GM03348 (cell line): ENCODE results near the gene DNAJC12.
"Not testable (repeated sequence)": the region's sequence is repeated elsewhere in the genome, so short reads cannot be mapped to it uniquely, and the experiment has no call there.

Source experiments
- DNase-seq: peaks from one replicate; pipeline ENCODE4 v3.0.0; 2012; ENCODE audit warnings: low spot score

DNAJC12 gene

GRCh38 chr10:67792653-67793052 is 45.3 kb downstream of the DNAJC12 start:
- DNase-seq = no peak

DNA sequence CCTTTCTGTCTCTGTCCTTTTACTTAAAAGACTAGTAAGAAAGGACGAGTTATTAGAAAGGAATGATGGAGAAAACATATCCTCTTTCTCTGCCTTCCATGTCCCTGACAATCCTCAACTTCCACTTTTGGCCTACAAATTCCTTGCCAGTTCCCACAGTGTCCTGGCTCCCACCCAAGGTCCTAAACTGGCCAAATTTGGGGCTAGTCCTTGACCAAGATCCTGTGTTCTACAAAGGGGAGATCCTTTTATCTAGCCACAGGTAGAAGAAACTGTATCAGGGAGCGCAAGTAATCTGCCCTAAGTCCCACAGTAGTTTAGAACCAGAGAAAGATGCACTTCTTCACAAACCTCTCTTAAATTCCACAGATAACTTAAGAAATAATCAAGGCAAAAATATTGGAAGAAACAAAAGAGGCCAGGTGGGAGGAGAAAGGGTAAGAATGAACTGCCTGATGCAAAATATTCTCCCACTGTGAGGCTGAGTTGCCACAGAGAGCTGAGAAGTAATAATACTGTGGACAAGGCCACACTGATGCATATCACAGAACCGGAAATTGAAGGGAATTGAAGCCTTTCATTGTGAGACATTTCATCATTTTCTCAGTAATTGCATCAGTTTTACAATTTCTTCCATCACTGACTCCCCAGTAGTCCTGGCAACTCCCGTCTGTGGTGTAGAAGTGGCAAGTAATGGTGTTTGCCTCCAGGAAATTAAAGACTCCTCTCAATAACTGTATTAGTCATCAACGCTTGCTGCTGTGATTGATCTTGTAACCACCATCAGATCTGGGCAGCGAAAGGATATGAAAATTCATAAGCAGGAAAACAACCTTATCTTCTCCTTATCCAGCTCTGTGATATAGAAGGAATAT is 47.2 kb downstream of the DNAJC12 start:
- DNase-seq = peak; percentile 43

- no peak for DNase-seq
Measured at GRCh38 chr10:67789769-67790168, 48.2 kb downstream of the DNAJC12 start.

DNA sequence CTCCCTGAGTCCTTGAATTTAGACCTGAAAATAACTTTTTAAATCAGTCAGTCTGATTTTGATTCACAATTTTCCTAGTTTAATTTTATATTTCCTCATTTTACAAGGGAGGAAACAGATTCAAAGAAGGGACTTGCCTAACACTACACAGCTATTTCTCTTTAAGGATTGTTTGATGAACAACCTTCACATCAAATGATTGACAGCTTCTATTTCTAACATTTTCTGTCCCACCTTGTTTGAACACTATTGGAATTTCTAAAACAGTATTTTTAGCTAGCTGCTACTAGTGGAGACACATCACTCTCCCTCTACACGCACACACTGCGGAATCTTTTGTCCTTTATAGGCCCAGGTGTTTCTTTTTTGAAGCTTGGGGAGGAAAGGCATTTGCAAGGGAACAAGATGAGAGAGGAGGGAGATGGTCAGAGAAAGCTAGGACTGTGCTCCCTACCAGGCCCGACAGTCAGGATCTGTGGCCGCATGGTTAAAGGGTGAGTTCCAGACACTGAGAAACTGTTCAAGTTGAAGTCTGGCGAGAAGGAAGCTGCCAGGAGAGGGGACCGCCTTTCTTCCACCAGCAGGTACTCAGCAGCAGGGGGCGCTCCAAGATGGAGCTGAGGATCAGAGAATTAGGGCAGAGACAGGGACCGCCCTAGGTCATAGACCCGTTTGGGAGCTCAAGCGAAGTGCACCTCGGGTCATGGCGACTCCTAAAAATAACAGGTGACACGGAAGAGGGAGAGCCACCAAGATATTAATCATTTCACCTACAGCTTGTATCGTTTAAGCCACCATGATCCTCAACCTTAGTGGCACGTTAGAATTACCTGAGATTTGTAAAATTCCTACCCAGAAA is 49.7 kb downstream of the DNAJC12 start:
- peak; percentile 56 for DNase-seq

- DNase-seq = no peak
Measured at GRCh38 chr10:67785098-67785497, 52.9 kb downstream of the DNAJC12 start.

DNA sequence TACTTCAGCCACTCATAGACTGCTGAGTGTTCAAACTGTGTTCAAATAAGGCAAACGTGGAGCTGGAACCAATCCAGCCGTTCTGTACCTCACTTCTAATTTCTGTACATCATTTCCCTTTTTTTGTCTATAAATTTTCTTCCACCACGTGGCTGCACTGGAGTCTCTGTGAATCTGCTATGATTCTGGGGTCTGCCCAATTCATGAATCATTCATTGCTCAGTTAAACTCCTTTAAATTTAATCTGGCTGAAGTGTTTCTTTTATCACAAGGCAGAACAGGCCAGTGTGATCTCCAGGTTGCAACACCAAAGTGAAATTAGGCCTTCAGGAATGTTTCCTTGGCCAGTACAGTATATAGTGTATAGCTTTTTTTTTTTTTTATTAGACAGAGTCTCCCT is 53.5 kb downstream of the DNAJC12 start:
- DNase-seq = no peak

DNA sequence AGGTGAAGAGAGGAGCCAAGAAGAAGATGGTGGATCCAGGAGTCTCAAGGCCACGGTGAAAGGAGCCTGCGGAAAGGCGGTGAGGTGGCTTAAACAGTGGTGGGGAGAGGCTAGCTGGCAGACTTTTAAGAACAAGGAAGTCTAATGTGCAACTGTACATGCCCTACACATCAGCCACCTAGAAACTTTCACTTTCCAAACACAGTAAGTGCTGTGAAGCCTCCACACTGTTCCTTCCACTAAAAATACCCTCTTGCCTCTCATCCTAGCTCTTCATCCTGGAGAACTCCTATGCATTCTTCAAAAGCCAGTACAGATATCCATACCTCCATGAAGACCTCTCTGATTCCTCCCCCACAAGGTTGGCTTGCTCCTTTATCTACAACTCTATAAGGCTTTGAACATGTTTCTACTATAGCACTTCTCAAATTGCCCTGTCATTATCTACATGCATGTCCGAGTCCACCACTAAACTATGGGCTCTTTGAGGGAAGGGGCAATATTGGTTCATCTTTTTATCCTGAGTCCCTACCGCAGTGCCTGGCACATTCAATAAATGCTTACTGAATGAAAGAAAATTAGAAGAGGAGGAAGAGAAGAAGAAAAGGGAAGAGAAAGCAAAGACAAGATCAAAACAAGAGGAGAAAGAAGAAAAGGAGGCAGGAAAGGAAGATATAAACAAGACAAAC is 54.2 kb downstream of the DNAJC12 start:
- no peak for DNase-seq

- DNase-seq = no peak
Measured at GRCh38 chr10:67782530-67782929, 55.5 kb downstream of the DNAJC12 start.

GRCh38 chr10:67780759-67781538 is 57.0 kb downstream of the DNAJC12 start:
- DNase-seq = no peak

- not testable (repeated sequence) for DNase-seq
Measured at GRCh38 chr10:67780204-67780621, 57.8 kb downstream of the DNAJC12 start.

GRCh38 chr10:67779465-67780203 is 58.4 kb downstream of the DNAJC12 start:
- peak; percentile 78 for DNase-seq

GRCh38 chr10:67776371-67776770 is 61.6 kb downstream of the DNAJC12 start:
- DNase-seq = no peak

GRCh38 chr10:67775279-67775678 is 62.7 kb downstream of the DNAJC12 start:
- no peak for DNase-seq

DNA sequence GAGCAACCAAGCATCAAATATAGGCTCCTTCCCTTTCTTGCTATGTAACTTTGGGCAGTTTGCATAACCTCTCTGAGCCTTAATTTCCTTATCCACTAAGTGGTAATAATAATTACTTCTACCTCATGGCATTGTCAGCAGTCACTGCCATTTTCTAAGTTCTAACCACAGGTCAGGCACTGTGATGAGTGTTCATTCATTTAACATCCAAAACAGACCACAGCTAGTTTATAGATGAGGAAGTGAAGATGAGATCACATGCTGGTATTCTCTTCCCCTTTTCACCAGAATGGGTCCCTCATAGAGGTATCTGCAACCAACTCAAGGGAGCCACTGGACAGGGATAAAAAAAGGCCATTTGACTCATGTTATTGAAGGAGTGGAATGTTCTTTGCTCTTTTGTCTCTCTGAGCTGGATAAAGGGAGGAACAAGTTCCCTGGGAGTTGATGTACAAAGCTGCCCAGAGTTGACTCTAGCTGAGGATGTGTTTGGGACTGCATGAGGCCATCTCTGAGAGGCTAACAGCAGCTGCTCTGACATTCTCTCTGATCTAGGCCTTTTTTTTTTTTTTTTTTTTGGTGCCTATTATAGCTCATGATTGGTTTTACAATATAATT is 65.0 kb downstream of the DNAJC12 start:
- DNase-seq = no peak

DNA sequence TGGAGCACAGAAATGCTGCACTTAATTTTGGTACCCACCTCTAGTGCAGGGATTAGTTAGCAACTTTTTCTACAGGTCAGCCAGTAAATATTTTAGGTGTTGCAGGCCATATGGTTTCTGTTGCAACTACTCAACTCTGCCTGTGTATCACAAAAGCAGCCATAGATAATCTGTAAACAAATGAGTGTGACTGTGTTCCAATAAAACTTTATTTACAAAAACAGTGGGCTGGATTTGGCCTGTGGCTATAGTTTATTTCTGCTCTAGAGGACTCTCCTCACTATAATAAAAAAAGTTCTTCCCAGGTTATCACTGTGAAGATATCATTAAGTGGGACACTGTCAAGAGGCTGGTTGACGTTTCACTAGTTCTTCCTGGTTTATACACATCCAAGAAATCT is 65.8 kb downstream of the DNAJC12 start:
- no peak for DNase-seq

- DNase-seq = no peak
Measured at GRCh38 chr10:67771200-67771599, 66.8 kb downstream of the DNAJC12 start.

DNA sequence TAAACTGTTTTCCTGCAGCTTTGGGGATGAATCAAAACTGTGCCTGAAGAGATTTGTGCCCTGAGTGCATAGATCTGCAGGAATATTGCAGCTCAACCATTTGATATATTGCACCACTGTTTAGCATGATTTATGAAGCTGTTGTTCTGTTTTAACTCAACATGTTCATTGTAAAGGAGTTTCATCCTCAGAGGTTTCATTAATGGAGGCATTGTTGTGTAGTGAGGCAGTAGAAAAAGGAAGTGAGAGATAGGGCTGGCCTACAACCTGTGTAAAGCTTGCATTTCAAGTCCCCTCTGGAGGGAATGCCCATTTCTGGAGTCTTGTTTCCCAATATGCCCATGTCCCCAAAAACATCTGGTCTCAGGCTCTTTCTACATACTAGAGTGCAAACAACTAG is 67.5 kb downstream of the DNAJC12 start:
- no peak for DNase-seq

GRCh38 chr10:67767244-67767643 is 70.7 kb downstream of the DNAJC12 start:
- no peak for DNase-seq

- peak; percentile 87 for DNase-seq
Measured at GRCh38 chr10:67764012-67764822, 73.8 kb downstream of the DNAJC12 start.
